ENCODE results near the gene MINDY3.
"Not testable (repeated sequence)": the region's sequence is repeated elsewhere in the genome, so short reads cannot be mapped to it uniquely, and the experiment has no call there.

Gene MINDY3

DNA sequence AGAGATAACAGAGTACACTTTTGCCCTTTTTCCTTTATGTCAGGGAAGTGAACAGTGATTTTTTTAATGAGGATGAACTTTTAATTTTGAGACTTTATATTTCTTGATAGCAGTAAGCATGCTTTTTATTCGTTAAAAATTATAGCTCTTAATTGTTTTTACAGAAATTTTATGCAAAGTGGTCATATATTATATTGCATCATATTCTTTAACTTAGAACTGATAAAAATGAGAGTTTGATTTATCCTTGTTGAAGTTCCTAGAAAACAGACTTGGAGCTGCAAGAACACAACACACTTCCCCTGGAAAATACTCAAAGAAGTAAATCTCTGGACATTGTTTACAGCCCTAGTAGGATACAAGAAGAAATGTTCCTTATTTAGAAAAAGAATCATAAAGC lies 21.2 kb upstream of the MINDY3 start:
- TF ChIP-seq, protein P1, sequence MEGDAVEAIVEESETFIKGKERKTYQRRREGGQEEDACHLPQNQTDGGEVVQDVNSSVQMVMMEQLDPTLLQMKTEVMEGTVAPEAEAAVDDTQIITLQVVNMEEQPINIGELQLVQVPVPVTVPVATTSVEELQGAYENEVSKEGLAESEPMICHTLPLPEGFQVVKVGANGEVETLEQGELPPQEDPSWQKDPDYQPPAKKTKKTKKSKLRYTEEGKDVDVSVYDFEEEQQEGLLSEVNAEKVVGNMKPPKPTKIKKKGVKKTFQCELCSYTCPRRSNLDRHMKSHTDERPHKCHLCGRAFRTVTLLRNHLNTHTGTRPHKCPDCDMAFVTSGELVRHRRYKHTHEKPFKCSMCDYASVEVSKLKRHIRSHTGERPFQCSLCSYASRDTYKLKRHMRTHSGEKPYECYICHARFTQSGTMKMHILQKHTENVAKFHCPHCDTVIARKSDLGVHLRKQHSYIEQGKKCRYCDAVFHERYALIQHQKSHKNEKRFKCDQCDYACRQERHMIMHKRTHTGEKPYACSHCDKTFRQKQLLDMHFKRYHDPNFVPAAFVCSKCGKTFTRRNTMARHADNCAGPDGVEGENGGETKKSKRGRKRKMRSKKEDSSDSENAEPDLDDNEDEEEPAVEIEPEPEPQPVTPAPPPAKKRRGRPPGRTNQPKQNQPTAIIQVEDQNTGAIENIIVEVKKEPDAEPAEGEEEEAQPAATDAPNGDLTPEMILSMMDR (IDR thresholded peaks at IDR 0.05; ENCODE audit: low read depth, low read length): no peak
- no peak for DNase-seq (ENCODE audit: low read depth in 2 of 2)

DNA sequence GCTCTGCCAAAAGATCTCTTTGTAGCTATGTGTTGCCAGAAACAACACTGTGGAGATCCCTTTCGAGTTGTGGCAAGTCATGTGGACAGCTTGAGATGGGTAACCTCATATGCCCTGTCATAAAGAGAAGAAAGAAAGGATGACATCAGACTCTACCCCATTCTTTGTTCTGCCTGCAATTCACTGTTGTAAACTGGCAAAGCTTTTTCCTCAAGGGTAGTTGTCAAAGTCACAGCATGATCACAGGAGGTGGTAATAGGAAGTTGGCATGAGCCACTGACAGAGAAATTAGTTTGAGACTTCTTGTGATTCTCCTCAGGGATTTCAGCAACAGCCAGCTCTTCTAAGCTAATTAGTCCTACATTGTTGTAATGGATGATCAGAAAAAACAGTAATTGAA lies 19.4 kb upstream of the MINDY3 start:
- H3K4me3 ChIP-seq (replicated peaks in 1 of 2; ENCODE audit: low read depth in 2 of 2, low read length in 2 of 2): no peak overlapping the region
- TF ChIP-seq, protein P1 (IDR thresholded peaks at IDR 0.05; ENCODE audit: low read depth, low read length): no peak
- no peak for DNase-seq (ENCODE audit: low read depth in 2 of 2)

More for the DNA sequence above, 21.2 kb upstream of the MINDY3 start:
- H3K4me3 ChIP-seq (replicated peaks in 1 of 2; ENCODE audit: low read depth in 2 of 2, low read length in 2 of 2): no peak overlapping the region

DNA sequence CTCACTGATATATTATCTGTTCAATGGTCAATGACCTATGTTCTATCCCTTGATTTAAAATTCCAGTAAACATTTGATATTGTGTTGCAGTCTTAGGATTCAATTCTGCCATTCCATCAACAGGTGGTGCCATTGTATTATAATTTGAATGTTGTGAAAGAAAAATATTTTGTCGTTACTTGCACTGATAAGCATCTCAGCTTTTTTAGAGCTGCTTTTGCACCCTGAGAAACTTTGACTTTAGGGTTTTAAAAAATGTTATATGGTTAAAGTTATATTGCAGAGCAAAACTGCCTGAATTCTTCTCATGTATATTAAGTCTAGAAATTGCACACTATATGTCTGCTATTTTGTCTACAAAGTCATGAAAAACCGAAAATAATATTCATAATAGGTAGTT lies 18.8 kb upstream of the MINDY3 start:
- TF ChIP-seq, protein P1 (IDR thresholded peaks at IDR 0.05; ENCODE audit: low read depth, low read length): peak; percentile 55
- DNase-seq (ENCODE audit: low read depth in 2 of 2): peak; percentile 49 to 62
- no peak overlapping the region for H3K4me3 ChIP-seq (replicated peaks in 1 of 2; ENCODE audit: low read depth in 2 of 2, low read length in 2 of 2)

DNA sequence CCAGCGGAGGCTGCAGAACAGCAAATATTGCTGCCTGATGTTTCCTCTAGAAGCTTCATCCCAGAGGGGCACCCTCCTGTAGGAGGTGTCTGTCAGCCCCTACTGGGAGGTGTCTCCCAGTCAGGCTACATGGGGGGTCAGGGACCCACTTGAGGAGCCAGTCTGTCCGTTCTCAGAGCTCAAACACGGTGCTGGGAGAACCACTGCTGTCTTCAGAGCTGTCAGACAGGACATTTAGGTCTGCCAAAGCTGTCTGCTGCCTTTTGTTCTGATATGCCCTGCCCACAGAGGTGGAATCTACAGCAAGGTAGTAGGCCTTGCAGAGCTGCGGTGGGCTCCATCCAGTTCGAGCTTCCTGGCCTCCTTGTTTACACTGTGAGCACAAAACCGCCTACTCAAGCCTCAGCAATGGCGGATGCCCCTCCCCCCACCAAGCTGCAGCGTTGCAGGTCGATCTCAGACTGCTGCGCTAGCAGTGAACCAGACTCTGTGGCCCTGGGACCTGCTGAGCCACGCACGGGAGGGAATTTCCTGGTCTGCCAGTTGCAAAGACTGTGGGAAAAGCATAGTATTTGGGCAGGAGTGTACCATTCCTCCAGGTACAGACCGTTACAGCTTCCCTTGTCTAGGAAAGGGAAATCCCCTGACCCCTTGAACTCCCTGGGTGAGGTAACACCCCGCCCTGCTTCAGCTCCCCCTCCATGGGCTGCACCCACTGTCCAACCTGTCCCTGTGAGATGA lies 17.7 kb upstream of the MINDY3 start:
- TF ChIP-seq, protein P1 (IDR thresholded peaks at IDR 0.05; ENCODE audit: low read depth, low read length): no peak
- no peak overlapping the region for H3K4me3 ChIP-seq (replicated peaks in 1 of 2; ENCODE audit: low read depth in 2 of 2, low read length in 2 of 2)

DNA sequence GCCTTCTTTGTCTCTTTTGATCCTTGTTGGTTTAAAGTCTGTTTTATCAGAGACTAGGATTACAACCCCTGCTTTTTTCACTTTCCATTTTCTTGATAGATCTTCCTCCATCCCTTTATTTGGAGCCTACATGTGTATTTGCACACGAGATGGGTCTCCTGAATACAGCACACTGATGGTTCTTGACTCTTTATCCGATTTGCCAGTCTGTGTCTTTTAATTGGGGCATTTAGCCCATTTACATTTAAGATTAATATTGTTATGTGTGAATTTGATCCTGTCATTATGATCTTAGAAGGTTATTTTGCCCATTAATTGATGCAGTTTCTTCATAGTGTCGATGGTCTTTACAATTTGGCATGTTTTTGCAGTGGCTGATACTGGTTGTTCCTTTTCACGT lies 16.0 kb upstream of the MINDY3 start:
- DNase-seq (ENCODE audit: low read depth in 2 of 2); H3K4me3 ChIP-seq (replicated peaks in 1 of 2; ENCODE audit: low read depth in 2 of 2, low read length in 2 of 2): not testable (repeated sequence)

More for the DNA sequence above, 17.7 kb upstream of the MINDY3 start:
- no peak for DNase-seq (ENCODE audit: low read depth in 2 of 2)

DNA sequence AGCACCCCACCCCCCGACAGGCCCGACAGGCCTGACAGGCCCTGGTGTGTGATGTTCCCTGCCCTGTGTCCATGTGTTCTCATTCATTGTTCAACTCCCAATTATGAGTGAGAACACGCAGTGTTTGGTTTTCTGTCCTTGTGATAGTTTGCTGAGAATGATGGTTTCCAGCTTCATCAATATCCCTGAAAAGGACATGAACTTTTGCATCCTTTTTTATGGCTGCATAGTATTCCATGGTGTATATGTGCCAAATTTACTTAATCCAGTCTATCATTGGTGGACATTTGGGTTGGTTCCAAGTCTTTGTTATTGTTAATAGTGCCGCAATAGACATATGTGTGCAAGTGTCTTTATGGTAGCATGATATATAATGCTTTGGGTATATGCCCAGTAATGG lies 12.3 kb upstream of the MINDY3 start:
- not testable (repeated sequence) for DNase-seq (ENCODE audit: low read depth in 2 of 2); H3K4me3 ChIP-seq (replicated peaks in 1 of 2; ENCODE audit: low read depth in 2 of 2, low read length in 2 of 2)

DNA sequence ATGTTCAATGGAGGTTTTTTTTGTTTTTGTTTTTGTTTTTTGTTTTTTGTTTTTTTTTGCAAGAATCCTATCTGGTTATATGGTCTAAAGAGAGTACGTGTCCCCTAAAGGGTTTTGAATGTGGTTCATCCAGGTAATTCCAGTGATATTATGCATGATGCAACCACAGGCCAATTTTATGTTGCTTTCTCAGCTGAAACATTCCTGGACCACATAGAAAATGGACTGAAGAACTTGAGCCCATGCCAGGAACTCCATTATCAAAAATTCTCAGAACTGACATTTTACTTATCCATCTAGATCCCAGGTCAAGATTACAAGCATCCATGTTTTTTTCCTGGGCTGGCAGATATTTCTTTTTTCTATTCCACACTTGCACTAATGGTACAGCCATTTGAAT lies 11.5 kb upstream of the MINDY3 start:
- TF ChIP-seq, protein P1 (IDR thresholded peaks at IDR 0.05; ENCODE audit: low read depth, low read length): no peak
- no peak overlapping the region for H3K4me3 ChIP-seq (replicated peaks in 1 of 2; ENCODE audit: low read depth in 2 of 2, low read length in 2 of 2)
- no peak for DNase-seq (ENCODE audit: low read depth in 2 of 2)

DNA sequence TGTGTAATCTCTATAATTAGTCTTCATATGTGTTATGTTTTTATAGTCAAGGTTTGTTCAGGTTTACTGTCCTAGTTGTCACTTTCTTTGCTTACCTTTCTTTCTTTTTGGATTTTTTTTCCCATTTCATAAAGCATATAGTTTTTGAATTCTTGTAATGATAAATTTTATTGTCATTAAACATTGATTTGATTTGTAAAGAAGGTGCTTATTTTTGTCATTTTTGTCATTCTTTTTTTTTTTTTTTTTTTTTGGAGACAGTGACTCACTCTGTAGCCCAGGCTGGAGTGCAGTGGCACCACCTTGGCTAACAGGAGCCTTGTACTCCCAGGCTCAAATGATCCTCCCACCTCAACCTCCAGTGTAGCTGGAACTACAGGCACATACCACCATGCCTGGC lies 9.6 kb upstream of the MINDY3 start:
- TF ChIP-seq, protein P1 (IDR thresholded peaks at IDR 0.05; ENCODE audit: low read depth, low read length): no peak

More for the DNA sequence above, 9.6 kb upstream of the MINDY3 start:
- no peak overlapping the region for H3K4me3 ChIP-seq (replicated peaks in 1 of 2; ENCODE audit: low read depth in 2 of 2, low read length in 2 of 2)
- no peak for DNase-seq (ENCODE audit: low read depth in 2 of 2)
